HG02588 (cell line): ENCODE results near the gene ATP2C2.

ENCODE experiments used
- ATAC-seq: cut with Tn5 transposase; IDR thresholded peaks from one replicate; pipeline ENCODE4 v1.9.1; 2021; ENCODE audit warnings: mild to moderate bottlenecking, moderate library complexity; ENCODE audit not compliant: unreplicated experiment

The ATP2C2 gene

DNA sequence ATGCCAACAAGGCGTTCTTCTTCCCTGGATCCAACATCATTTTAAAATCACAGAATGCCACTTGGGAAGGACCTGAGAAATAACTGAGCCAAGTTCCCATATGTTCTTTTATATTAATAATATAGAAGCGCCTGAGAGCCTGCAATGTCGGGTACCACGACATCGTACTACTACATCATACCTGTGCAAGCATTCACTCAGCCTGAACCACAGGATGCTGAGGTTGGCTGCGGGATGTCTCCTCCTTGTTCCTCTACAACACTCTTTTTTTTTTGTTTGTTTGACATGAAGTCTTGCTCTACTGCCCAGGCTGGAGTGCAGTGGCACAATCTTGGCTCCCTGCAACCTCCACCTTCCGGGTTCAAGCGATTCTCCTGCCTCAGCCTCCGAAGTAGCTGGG, 2.1 kb upstream of the ATP2C2 start:
- ATAC-seq: no peak

DNA sequence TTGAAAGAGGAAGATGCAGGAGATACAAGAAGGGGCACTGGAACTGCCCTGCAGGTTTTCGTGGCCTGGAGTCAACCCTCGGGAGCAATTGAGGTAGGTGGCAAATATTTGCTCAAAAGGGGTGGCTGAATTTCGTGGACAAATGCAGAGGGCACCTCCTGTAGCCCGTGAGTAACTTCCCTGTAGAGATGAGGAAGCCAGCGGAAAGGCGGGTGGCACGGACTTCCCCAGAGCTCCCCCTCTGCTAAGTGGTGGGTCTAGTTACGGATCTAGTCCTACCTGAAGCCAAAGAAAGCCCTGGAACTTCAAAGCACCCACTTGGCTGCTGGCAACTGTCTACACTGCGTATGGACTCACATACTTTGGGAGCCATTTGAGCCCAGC, 1.0 kb upstream of the ATP2C2 start:
- ATAC-seq: no peak

DNA sequence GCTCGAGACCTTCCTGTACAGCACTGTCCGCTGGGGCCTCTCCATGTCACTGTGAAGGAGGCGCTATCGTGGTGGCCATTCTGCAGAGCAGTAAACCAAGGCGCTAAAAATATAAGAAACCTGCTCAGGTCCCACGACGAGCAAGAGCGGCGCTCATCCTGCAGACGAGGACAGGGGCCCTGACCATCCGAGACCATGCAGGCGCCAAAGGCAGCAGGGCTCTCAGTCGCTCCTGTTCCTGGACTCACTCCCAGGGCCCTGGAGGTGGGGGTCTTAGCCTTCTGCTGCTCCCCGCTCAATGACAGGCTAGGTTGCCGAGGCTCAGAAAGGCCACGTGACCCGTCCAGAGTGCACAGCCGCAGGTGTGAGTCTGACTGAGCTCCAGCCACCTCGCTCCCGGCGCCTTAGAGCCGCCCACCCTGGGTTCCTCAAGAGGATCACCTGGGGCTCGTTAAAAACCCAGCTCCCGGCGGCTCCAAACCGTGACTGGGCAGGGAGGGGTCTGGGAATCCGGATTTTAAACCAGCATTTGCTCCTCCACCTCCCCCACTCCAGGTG, 509 bp upstream of the ATP2C2 start:
- ATAC-seq: no peak

DNA sequence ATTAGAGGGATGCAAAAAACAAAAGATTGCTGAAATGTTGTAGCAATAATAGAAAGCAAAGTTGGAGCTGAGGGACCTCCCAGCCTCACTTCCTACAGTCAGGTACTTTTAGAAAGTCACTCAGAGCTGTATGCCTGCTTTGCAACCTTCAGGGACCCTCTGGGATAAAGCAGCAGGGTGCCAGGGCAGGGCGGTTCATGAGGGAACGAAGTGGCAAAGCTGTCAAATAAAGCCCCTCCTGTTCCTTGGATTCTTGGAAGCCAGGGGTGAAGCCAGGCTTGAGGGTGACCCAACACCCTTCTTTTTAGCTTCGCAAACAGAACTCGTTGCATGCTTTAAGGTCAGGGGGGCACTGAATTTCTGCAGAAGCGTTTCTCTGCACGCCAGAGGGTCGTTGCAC, 767 bp downstream of the ATP2C2 start:
- ATAC-seq: no peak

DNA sequence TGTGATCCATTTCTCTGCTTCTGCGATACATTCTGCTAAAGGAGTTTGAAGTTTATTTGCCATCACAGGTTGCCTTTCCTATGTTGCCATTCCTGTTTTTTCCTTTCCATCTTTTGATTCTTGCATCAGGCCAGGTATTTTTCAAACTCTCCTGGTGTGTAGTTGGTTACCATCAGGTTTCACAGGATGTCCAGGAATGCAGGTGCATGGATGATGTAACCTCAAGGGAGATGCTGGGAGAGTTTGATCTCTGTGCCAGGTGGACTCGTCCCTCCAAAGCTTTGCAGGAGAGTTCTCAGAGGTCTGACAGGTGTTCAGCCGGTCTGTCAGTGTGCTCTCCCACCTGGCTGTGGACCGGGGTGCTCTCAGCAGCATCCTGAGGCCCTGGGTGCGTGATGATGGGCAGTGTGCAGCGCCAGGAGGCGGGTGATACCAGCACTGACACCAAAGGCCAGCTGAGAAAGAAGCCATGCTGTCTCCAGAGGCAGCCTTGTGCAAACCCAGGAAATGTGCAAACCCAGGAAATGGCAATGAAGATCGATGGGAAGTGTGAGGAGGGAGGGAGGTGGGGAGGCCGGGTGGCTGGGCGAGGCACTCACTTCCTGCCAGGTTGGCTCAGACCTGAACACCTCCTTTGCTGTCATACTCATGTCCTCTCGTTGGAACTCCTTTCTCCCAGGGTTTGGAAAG, 1.7 kb downstream of the ATP2C2 start:
- no peak for ATAC-seq

DNA sequence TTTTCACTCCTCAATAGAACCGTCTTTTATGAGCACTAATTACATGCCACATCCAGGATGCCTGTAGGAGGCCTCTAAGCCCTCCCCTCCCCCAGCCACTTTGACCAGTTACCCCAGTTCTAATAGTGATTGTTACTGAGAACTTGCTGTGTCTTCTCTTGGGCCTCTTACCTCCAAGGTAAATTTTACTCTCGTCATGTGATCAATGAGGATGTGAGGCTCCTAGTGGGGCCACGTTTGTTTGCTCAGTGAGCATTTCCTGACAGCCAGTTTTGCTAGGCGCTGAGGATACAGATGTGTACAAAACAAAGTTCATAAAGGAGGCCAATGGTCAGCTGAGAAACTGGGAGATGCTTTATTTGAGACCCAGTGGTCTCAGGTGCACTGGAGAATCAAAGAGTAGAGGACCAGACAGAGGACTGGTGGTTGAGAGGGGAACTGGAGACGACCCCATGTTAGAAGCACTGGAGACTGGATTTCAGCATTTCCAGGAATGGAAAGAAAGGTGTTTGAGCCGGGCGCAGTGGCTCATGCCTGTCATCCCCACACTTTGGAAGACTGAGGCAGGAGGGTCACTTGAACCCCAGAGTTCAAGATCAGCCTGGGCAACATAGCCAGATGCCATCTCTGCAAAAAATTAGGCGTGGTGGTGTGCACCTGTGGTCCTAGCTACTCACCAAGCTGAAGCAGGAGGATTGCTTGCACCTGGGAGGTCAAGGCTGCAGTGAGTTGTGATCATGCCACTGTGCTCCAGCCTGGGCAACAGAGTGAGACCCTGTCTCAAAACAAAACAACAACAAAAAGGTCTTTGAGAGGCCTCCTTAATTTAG, 2.6 kb downstream of the ATP2C2 start:
- ATAC-seq: no peak

DNA sequence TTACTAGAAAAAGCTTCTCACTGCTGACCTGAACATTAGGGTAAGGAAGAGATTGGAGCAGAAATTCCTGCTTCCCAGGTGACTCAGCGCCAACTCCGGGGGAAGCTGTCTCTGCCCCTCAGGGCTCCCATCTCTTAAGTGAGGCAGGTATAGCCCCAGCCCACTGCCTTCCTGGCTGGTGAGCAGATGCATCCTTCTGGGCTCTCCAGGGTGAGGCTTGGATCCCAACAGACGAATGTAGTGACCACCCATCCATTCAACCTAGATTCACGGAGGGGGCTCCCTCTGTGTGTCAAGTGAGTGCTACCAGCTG, 3.2 kb downstream of the ATP2C2 start:
- ATAC-seq: no peak

DNA sequence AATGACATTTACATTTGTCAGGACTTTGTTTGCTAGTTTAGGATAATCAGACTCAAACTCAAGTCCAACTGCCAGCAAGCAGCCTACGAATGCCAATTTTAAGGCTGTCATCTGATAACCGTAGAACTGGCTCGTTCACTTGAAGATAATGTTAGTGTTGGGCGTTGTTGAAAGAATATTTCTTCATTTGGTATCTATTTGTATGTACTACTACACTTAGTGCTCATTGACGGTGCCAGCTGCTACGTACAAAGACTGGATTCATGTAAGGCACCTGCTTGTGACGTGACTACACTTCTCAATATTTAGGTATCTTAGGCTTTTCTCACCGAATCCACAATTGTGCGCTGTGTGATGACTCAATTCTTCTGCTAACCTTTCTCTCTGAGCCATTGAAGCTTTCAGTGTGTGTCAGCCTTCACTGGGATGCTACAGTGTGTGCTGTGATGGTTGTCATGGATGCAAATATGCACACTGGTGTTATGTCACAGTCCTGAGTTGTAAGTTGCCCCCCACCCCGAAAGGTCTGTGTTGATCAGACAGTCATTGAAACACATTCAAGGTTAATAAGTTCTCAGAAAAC, 5.7 kb downstream of the ATP2C2 start:
- ATAC-seq: no peak

DNA sequence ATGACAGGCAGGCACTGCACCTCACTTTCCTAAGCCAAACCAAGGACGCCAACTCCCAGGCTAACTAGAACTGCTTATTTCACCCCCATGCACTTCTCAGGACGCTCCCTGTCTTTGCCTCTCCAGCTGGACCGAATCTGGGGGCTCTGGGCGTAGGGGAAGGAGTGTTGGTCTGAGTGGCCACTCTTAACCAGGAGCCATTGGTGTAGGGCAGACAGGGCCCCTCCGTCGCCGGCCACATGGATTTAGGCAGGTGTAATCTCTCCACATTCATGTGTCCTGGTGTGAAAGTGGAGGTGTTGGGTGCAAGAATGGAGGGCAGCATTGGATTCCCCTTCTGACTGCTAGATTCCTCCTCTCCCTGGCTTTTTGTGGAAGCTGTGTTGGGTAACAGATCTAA, 9.8 kb downstream of the ATP2C2 start:
- ATAC-seq: no peak

DNA sequence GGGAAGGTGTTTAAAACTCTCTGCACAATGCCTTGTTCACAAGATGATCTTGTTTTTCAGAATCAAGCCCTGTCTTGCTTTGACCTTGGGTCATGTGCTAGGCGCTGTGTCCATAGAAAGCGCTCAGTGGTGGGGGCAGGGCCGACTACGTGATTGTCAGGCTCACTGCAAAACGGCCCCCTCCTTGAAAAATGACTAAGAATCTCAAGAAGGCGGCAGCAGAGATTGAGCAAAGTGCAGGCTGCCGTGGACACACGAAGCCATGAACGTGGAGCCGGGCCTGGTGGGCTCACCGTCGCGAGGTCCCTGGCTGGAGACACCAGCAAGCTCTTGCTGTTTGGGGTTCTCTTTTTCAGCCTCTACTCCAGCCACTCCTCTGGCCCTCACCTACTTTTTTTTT, 10.2 kb downstream of the ATP2C2 start:
- ATAC-seq: no peak

DNA sequence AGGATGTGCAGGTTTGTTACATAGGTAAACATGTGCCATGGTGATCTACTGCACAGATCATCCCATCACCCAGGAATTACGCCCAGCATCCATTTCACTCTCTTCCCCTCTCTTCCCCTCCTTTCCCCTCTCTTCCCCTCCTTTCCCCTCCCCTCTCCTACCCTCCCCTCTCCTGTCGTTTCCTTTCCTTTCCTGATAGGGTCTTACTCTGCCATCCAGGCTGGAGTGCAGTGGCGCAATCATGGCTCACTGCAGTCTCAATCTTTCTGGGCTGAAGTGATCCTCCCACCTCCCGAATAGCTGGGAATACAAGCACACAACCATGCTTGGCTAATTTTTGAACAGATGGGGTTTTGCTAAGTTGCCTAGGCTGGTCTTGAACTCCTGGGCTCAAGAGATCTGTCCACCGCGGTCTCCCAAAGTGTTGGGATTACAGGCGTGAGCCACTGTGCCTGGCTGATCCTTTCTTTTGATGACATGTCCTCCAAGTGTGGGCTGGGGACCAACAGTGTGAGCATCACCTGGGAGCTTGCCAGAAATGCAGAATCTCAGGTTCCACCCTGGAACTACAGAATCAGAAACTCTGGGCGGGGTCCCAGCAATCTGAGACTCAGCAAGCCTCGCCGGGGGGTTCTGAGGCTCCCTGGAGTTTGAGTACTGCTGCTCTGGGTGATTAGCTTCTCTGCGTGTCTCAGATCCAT, 10.8 kb downstream of the ATP2C2 start:
- ATAC-seq: no peak

DNA sequence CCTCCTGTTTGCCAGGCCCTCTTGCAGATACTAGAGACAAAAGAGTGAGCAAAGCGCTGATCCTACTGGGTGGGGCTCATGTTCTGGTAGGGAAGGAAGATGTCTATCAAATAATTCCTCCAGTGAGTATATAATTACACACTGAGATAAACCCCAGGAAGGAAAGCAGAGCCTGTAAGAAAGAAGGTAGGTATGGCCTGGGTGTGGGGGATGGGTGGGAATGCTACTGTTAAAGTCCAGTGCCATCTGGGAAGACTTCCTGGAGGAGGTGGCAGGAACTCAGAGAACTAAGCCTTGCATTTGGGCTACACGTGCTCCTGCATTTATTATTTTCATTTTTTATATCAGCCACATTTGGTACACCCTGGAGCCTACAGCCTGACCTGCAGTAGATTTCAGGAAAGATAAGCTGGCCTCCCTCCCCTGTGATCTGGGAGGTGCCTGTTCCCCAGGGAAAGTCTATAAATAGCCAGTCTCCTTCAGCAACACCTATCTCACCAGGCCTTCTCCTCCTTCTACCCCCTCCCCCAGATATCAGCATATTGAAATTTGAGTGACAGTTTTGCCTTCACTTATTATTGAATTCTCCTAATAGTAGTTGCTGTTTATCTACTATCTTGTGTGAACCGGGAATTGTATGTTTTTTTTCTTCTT, 11.5 kb downstream of the ATP2C2 start:
- ATAC-seq: no peak

DNA sequence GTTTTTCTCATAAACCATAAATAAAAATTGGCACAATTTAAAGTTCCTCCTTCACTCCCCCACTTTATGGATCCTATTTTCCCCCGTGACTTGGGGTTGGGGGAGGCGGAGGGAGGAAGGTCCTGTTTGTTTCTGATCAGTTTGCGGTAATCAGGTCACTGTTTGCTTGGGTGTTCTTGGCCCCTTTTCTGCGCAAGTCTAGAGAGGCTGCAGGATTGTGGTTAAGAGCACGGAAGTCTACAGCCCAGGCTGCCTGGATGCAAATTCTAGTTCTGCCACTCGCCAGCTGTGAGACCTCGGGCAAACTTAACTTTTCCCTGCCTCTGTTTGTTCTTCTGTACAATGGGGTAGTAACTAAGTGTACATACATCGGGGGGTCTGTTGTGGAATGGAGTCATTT, 12.1 kb downstream of the ATP2C2 start:
- no peak for ATAC-seq

DNA sequence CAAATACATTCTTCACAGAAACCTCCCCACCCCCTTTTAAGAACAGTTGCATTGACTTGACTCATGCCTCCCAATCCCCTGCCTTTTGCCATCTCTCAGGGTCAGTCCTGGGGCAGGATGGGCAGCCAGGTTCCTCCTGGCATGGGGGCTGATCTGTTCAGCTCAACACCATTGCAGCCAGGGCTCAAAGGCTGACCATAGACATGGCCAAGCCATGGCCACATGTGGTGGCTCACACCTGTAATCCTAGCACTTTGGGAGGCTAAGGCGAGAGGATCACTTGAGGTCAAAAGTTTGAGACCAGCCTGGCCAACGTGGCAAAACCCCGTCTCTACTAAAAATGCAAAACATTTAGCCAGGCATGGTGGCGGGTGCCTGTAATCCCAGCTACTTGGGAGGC, 14.1 kb downstream of the ATP2C2 start:
- ATAC-seq: no peak

DNA sequence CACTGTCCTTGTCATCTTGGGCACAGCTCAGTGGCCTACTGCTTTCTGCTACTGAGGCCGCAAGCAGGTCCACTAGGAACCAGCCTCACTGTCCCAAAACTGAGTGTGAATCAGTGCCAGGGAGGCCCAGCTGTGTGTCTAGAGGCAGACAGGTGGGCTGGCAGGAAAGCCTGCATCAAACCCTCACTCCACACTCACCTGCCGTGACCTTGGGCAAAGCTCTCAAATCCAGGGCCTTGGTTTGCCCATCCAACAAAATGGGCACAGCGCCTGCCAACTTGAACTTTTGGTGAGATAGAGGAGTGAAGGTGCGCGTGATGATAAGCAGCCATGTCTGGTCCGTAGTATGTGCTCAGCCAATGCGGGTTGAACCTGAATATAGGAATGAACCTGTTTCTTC, 14.8 kb downstream of the ATP2C2 start:
- ATAC-seq: no peak

DNA sequence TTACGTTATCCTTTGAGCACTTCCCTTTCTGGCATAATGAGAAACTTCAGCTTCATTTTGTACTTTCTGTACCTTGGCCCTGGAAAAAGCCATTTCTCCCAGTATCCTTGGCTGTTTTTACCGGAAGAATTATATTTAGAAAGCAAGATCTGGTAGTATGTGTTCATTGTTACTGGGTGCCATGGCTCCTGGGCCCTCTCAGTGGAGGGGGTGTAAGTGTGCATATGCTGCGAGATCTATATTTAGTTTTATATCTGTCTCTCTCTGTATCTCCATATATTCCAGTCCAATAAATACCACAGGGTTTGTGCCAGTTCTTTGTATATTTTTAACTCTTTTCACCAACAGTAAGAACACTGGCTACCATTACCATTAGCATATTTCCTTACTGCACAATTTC, 17.7 kb downstream of the ATP2C2 start:
- ATAC-seq: no peak

DNA sequence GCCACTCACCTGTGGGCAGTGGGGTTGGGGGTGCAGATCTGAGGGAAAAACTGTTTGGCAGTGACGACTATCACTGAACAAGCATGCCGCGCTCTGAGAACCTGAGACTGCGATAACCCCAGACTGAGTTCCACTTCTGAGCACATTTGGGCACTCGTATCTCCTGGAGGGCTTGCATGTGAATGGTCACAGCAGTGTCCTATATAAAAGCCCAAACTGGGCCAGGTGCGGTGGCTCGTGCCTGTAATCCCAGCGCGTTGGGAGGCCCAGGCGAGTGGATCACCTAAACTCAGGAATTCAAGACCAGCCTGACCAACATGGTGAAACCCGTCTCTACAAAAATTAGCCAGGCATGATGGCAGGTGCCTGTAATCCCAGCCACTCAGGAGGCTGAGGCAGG, 18.7 kb downstream of the ATP2C2 start:
- no peak for ATAC-seq

DNA sequence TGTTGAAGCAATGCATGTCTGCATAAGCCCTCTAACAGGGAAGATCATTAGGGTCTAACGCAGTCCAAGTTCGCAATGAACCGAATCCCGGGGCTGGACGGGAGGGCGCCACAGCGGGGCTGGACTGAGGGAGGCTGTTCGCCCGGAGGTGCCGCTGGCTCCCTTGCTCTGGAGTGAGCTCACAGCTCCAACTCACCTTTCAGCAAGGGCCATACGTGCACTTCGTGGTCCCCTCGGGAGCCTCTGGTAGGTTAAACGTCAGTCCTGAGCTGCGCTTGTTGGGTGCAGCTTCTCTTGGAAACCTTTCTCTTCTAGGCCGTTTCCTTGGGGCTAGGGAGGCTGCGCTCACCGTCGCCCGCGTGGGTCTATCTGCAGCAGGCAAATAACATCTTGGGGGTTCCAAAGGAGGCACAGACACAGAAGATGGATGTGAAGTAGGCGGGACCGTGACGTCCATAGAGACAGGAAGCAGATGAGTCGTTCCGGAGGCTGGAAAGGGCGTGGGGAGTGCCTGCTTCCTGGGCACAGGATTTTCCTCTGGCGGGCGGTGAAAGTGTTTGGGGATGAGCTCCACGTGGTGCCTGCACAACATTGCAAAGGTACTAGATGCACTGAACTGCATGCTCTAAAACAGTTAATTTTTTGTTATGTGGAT, 21.9 kb downstream of the ATP2C2 start:
- ATAC-seq: no peak

DNA sequence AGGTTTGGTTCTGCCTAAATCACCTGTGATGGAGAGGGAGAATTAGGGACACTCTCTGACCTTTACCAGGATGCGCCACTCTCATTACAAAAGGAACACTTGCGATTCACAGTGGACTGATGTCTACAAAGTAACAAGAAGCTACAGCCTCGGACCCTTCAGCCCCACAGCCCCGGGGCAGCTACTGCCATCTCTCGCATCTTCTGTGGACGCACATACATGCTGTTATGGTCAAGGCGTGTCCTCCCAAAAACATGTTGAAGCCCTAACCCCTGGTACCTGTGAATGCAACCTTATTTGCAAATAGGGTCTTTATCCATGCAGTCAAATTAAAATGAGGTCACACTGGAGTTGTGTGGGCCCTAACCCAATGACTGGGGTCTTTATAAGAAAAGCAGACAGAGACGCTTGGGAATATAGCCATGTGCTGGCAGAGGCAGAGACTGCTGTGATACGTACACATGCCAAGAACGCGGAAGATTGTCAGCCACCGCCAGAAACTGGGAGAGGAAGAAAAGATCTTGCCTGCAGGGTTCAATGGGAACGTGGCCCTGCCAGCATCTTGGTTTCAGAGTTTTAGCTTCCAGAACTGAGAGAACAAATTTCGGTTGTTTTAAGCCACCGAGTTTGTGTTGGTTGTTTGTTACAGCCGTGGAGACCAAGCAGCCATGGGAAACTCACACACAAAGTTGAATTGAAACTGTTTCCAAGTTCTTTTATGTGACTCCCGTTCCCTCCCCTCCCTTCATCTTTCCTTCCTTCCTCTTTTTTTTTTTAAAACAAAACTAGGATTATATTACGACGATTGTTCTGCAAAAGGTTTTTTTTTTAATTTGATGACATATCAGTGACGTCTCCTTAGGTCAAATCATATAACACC, 23.1 kb downstream of the ATP2C2 start:
- ATAC-seq: no peak

DNA sequence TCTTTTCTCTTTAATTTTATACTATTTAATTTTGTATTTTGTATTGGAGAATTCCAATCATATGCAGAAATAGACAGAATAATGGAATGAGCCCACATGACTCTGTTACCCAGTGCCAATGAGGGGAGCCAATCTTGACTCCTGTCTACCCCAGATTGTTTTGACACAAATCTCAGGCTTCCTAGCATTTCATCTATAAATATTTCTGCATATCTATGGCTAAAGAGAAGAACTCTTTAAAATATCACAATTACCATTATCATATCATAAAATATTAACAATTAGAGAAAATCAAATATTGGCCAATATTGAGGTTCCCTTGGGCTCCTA, 23.7 kb downstream of the ATP2C2 start:
- no peak for ATAC-seq
